ENCODE measurements around the gene CLHC1.

The CLHC1 gene

GRCh38 chr2:55153584-55154299 lies 78.4 kb downstream of the CLHC1 start:
- H3K27ac ChIP-seq (ENCODE audit: low read length) = no peak overlapping the region
- no peaks in the 10 kb centered on the region for H3K36me3 ChIP-seq (replicated peaks; ENCODE audit: insufficient read depth, low read length)
- no peaks in the 10 kb centered on the region for H3K27me3 ChIP-seq (replicated peaks; ENCODE audit: insufficient read depth, low read length)
- no peak for DNase-seq
- no peak overlapping the region for H3K9ac ChIP-seq (ENCODE audit: low read length)
- no peaks in the 10 kb centered on the region for H4K20me1 ChIP-seq (ENCODE audit: insufficient read depth, low read length)
- no peak overlapping the region for H3K4me2 ChIP-seq (ENCODE audit: low read depth, low read length)
- H3K79me2 ChIP-seq (ENCODE audit: low read length) = no peaks in the 10 kb centered on the region
- no peak overlapping the region for H3K4me3 ChIP-seq (ENCODE audit: low read length)
- no peaks in the 10 kb centered on the region for H3K9me2 ChIP-seq (replicated peaks; ENCODE audit: insufficient read depth, low read length)
- no peak overlapping the region for H2AFZ ChIP-seq (ENCODE audit: low read length)
- no peaks in the 10 kb centered on the region for H3F3A ChIP-seq (ENCODE audit: insufficient read depth, low read length)
- TF ChIP-seq EZH2 (optimal IDR thresholded peaks at IDR 0.05; ENCODE audit: low read depth, low read length) (no peak), CTCF (IDR thresholded peaks at IDR 0.05; ENCODE audit: low read length) (no peak), EZH2phosphoT487 (IDR thresholded peaks at IDR 0.05; ENCODE audit: low read length) (no peak)
- no peaks in the 10 kb centered on the region for H3K9me3 ChIP-seq (replicated peaks; ENCODE audit: insufficient read depth, low read length)
- H3K4me1 ChIP-seq (ENCODE audit: low read length) = no peaks in the 10 kb centered on the region

GRCh38 chr2:55152475-55153412 lies 79.3 kb downstream of the CLHC1 start:
- H3K79me2 ChIP-seq (ENCODE audit: low read length) = no peaks in the 10 kb centered on the region
- H3K4me1 ChIP-seq (ENCODE audit: low read length) = no peaks in the 10 kb centered on the region
- no peak for TF ChIP-seq EZH2 (optimal IDR thresholded peaks at IDR 0.05; ENCODE audit: low read depth, low read length)
- TF ChIP-seq EZH2phosphoT487 (IDR thresholded peaks at IDR 0.05; ENCODE audit: low read length) = no peak
- TF ChIP-seq CTCF (IDR thresholded peaks at IDR 0.05; ENCODE audit: low read length) = no peak
- H3K9me2 ChIP-seq (replicated peaks; ENCODE audit: insufficient read depth, low read length) = no peaks in the 10 kb centered on the region
- no peak overlapping the region for H3K4me2 ChIP-seq (ENCODE audit: low read depth, low read length)
- no peak for DNase-seq
- H3F3A ChIP-seq (ENCODE audit: insufficient read depth, low read length) = no peaks in the 10 kb centered on the region
- H2AFZ ChIP-seq (ENCODE audit: low read length) = no peak overlapping the region
- no peaks in the 10 kb centered on the region for H4K20me1 ChIP-seq (ENCODE audit: insufficient read depth, low read length)
- H3K9ac ChIP-seq (ENCODE audit: low read length) = no peak overlapping the region
- no peak overlapping the region for H3K4me3 ChIP-seq (ENCODE audit: low read length)
- H3K27ac ChIP-seq (ENCODE audit: low read length) = no peak overlapping the region
- H3K9me3 ChIP-seq (replicated peaks; ENCODE audit: insufficient read depth, low read length) = no peaks in the 10 kb centered on the region
- no peaks in the 10 kb centered on the region for H3K36me3 ChIP-seq (replicated peaks; ENCODE audit: insufficient read depth, low read length)
- H3K27me3 ChIP-seq (replicated peaks; ENCODE audit: insufficient read depth, low read length) = no peaks in the 10 kb centered on the region

- H3K4me3 ChIP-seq (ENCODE audit: low read length) = no peak overlapping the region
- no peaks in the 10 kb centered on the region for H3K36me3 ChIP-seq (replicated peaks; ENCODE audit: insufficient read depth, low read length)
- no peaks in the 10 kb centered on the region for H3K79me2 ChIP-seq (ENCODE audit: low read length)
- H3F3A ChIP-seq (ENCODE audit: insufficient read depth, low read length) = no peaks in the 10 kb centered on the region
- H2AFZ ChIP-seq (ENCODE audit: low read length) = no peak overlapping the region
- H3K4me2 ChIP-seq (ENCODE audit: low read depth, low read length) = no peak overlapping the region
- no peak overlapping the region for H3K9ac ChIP-seq (ENCODE audit: low read length)
- no peaks in the 10 kb centered on the region for H3K27me3 ChIP-seq (replicated peaks; ENCODE audit: insufficient read depth, low read length)
- no peaks in the 10 kb centered on the region for H3K9me2 ChIP-seq (replicated peaks; ENCODE audit: insufficient read depth, low read length)
- no peak for TF ChIP-seq EZH2phosphoT487 (IDR thresholded peaks at IDR 0.05; ENCODE audit: low read length)
- TF ChIP-seq EZH2 (optimal IDR thresholded peaks at IDR 0.05; ENCODE audit: low read depth, low read length) = no peak
- no peak for TF ChIP-seq CTCF (IDR thresholded peaks at IDR 0.05; ENCODE audit: low read length)
- H3K4me1 ChIP-seq (ENCODE audit: low read length) = no peaks in the 10 kb centered on the region
- no peak overlapping the region for H3K27ac ChIP-seq (ENCODE audit: low read length)
- H4K20me1 ChIP-seq (ENCODE audit: insufficient read depth, low read length) = no peaks in the 10 kb centered on the region
- H3K9me3 ChIP-seq (replicated peaks; ENCODE audit: insufficient read depth, low read length) = no peaks in the 10 kb centered on the region
- no peak for DNase-seq
Observed at GRCh38 chr2:55151733-55152433, 80.2 kb downstream of the CLHC1 start.
